ENCODE measurements around the gene RNF149.

RNF149 gene

GRCh38 chr2:101272045-101272784 lies 36.3 kb downstream of the RNF149 start:
- DNase-seq (ENCODE audit: insufficient read length, low spot score) (peak; percentile 29), FAIRE-seq (no peak)
- TF ChIP-seq SPI1 (IDR thresholded peaks at IDR 0.05; ENCODE audit: low read depth, low read length), result no peak
- TF ChIP-seq POLR2A (IDR thresholded peaks at IDR 0.05; ENCODE audit: low read depth, low read length), result no peak
- TF ChIP-seq POLR2AphosphoS5 (IDR thresholded peaks at IDR 0.05; ENCODE audit: low read depth, low read length), result no peak
- no peak for TF ChIP-seq POU2F2 (IDR thresholded peaks at IDR 0.05; ENCODE audit: low read depth, low read length)
- TF ChIP-seq PAX5 (IDR thresholded peaks at IDR 0.05; ENCODE audit: insufficient read depth, low read length, severe bottlenecking), result no peak
- TF ChIP-seq TAF1 (IDR thresholded peaks at IDR 0.05; ENCODE audit: low read depth, low read length), result no peak

DNA sequence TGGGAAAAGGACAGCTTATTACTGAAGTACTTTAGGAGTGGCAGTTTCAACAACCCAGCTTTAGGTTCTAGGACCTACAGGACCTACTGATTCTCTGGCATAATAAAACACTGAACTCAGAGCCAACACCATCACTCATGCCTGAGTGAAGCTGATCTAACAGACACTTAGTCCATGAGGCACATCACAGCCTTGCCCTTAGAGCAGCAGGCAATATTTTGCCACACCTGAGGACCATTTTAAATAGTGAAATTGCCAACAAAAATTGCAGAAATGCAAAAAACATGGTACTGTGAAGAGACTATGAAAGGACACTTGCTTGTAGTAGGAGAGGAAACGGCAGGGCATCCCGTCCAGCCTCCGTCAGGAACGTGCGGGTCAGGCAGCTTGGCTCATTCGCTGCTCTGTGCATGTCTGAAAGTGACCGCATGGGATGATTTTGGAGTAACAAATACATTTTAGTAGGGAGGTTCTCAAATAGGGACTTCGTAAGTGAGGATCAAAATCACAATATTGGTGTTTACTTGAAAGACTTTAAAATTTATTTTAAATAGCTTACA lies 37.7 kb downstream of the RNF149 start:
- TF ChIP-seq POLR2AphosphoS5 (IDR thresholded peaks at IDR 0.05; ENCODE audit: low read depth, low read length) (no peak), POLR2A (IDR thresholded peaks at IDR 0.05; ENCODE audit: low read depth, low read length) (no peak), PAX5 (IDR thresholded peaks at IDR 0.05; ENCODE audit: insufficient read depth, low read length, severe bottlenecking) (no peak), POU2F2 (IDR thresholded peaks at IDR 0.05; ENCODE audit: low read depth, low read length) (no peak), SPI1 (IDR thresholded peaks at IDR 0.05; ENCODE audit: low read depth, low read length) (no peak)
- DNase-seq (ENCODE audit: insufficient read length, low spot score) (no peak), FAIRE-seq (no peak)

DNA sequence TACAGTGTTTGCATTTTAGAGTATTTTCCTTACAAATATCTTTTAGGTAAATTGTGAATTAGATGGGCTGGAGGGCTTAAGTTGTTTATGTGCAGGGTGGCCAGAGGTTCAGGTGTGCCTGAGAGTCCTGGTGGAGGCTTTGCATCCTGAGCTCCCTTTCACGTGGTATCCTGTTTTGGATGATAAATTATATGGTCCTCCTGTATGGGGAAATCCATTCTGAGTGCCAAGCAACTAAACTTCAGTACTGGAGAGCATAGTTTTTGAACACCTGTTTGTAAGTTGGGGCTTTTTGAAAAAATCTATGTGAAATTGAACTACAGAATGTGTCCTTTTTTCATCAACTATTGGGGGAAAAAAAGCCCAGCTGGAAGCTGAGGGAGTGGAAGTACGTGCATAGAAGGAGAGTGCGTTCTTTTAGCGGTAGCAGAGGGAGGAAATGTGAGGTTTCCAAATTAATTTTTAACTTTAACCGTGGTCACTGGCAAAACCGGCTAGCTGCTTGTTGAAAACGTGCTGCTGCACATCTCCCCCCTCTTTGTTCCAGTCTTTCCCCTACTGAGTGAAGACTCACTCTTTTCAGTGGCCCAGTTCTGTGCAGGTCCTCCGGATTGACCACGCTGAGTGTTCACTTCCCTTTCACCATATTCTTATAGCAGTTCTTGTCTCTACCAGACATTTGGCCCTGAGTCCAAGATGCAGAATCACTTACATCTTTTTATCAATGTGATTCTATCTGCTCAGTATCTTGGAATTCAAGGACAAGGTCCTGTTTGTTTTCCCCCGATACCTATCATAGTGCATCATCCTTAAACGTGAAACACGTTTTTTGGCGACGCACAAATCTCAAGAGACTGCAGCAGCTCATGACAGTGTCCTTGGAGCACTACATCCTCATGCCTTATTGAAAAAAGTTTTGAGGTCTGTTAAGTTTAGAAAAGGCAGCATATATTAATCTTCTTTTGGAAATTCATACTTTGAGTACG lies 40.5 kb downstream of the RNF149 start:
- FAIRE-seq (no peak), DNase-seq (ENCODE audit: insufficient read length, low spot score) (no peak)
- TF ChIP-seq SPI1 (IDR thresholded peaks at IDR 0.05; ENCODE audit: low read depth, low read length) (0 out of 2 replicates have a peak, but pooled peaks have one; percentile 14), POLR2AphosphoS5 (IDR thresholded peaks at IDR 0.05; ENCODE audit: low read depth, low read length) (no peak)

DNA sequence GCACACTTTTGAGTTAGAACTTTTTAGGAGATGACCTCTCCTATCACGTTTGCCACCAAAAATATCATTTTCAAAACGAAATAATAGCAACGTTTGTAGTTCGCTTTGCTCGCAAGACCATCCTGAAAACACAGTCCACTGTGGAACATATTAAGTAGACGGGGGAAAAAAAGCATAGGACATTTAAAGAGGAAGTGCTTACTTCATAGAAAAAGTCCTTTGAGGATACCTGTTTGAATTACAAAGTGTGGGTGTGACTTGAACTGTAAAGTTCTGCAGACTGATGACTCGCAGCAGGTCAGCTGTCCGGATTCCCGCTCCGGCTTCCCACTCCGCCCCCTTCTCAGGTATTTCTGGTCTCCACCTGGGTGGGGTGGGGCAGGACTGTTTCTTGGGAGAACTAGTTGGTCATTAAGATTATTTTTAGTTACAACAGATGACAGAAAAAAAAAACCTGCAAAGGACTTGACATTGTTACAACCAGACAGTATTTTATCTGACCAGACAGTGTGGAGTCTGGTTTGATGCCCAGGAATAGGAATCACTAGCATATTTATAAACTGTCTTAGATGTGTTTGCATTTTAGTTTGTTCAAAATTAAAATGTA lies 42.5 kb downstream of the RNF149 start:
- DNase-seq (ENCODE audit: insufficient read length, low spot score) (no peak), FAIRE-seq (no peak)
- no peak for TF ChIP-seq POU2F2 (IDR thresholded peaks at IDR 0.05; ENCODE audit: low read depth, low read length)
- TF ChIP-seq POLR2A (IDR thresholded peaks at IDR 0.05; ENCODE audit: low read depth, low read length), result no peak
- 0 out of 2 replicates have a peak, but pooled peaks have one; percentile 8 for TF ChIP-seq SPI1 (IDR thresholded peaks at IDR 0.05; ENCODE audit: low read depth, low read length)

DNA sequence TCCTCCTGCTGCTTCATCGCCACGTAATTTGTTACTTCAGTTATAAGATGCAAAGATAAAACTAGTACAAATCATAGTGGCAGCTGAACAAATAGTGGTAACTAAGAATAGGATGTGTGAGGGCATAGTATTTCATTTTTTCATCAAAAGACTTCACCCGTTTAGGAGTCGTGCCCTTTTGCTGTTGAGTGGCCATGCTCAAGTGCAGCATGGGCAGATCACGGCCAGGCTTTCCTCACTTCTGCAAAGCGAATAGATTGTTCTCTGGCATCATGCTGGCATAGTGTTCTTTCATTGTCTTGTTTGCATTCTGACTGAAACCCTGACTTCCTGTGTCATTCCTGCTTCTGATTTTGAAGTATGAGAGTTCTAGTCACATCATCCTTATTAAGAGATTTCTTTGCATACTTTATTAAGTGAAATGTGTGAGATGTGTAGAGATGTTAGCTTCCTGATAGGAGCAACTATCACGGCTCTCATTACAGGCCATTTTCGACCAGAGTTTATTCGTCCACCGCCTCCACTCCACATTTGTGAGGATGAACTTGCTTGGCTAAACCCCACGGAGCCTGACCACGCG lies 44.1 kb downstream of the RNF149 start:
- no peak for TF ChIP-seq TAF1 (IDR thresholded peaks at IDR 0.05; ENCODE audit: low read depth, low read length)
- TF ChIP-seq POLR2A (IDR thresholded peaks at IDR 0.05; ENCODE audit: low read depth, low read length), result no peak
- TF ChIP-seq PAX5 (IDR thresholded peaks at IDR 0.05; ENCODE audit: insufficient read depth, low read length, severe bottlenecking), result no peak
- TF ChIP-seq POLR2AphosphoS5 (IDR thresholded peaks at IDR 0.05; ENCODE audit: low read depth, low read length), result no peak
- TF ChIP-seq SPI1 (IDR thresholded peaks at IDR 0.05; ENCODE audit: low read depth, low read length), result no peak
- TF ChIP-seq POU2F2 (IDR thresholded peaks at IDR 0.05; ENCODE audit: low read depth, low read length), result no peak
- DNase-seq (ENCODE audit: insufficient read length, low spot score), result no peak
- no peak for FAIRE-seq

DNA sequence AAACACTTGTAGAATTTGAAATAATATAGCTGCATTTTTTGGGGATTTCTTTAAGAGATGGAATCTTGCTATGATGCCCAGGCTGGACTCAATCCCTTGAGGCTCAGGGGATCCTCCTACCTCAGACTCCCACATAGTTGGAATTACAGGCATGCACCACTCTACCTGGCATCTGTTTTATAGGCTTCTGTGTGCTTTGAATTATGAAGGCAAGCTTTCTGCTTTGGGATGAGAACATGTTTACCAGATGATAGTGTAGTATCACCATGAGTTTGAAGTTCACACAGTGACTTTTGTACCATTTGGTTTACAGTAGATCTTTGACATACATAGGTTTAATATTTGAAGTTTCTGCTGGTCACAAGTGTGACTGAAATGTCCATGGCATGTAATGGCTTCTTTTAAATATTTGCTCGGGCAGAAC lies 45.1 kb downstream of the RNF149 start:
- DNase-seq (ENCODE audit: insufficient read length, low spot score) (no peak), FAIRE-seq (no peak)
- TF ChIP-seq SPI1 (IDR thresholded peaks at IDR 0.05; ENCODE audit: low read depth, low read length), result no peak
- TF ChIP-seq TAF1 (IDR thresholded peaks at IDR 0.05; ENCODE audit: low read depth, low read length), result no peak
- no peak for TF ChIP-seq PAX5 (IDR thresholded peaks at IDR 0.05; ENCODE audit: insufficient read depth, low read length, severe bottlenecking)
- TF ChIP-seq POLR2A (IDR thresholded peaks at IDR 0.05; ENCODE audit: low read depth, low read length), result no peak

GRCh38 chr2:101262142-101262541 lies 46.4 kb downstream of the RNF149 start:
- DNase-seq (ENCODE audit: insufficient read length, low spot score) (no peak), FAIRE-seq (no peak)
- no peak for TF ChIP-seq TAF1 (IDR thresholded peaks at IDR 0.05; ENCODE audit: low read depth, low read length)
- no peak for TF ChIP-seq POLR2A (IDR thresholded peaks at IDR 0.05; ENCODE audit: low read depth, low read length)
- no peak for TF ChIP-seq POU2F2 (IDR thresholded peaks at IDR 0.05; ENCODE audit: low read depth, low read length)
- no peak for TF ChIP-seq PAX5 (IDR thresholded peaks at IDR 0.05; ENCODE audit: insufficient read depth, low read length, severe bottlenecking)
- no peak for TF ChIP-seq POLR2AphosphoS5 (IDR thresholded peaks at IDR 0.05; ENCODE audit: low read depth, low read length)
- no peak for TF ChIP-seq SPI1 (IDR thresholded peaks at IDR 0.05; ENCODE audit: low read depth, low read length)

- DNase-seq (ENCODE audit: insufficient read length, low spot score) (no peak), FAIRE-seq (no peak)
- TF ChIP-seq TAF1 (IDR thresholded peaks at IDR 0.05; ENCODE audit: low read depth, low read length) (no peak), PAX5 (IDR thresholded peaks at IDR 0.05; ENCODE audit: insufficient read depth, low read length, severe bottlenecking) (no peak), POLR2AphosphoS5 (IDR thresholded peaks at IDR 0.05; ENCODE audit: low read depth, low read length) (no peak), SPI1 (IDR thresholded peaks at IDR 0.05; ENCODE audit: low read depth, low read length) (no peak)
Measured at GRCh38 chr2:101258804-101259203, 49.7 kb downstream of the RNF149 start.

GRCh38 chr2:101256316-101256715 lies 52.2 kb downstream of the RNF149 start:
- FAIRE-seq (no peak), DNase-seq (ENCODE audit: insufficient read length, low spot score) (no peak)
- TF ChIP-seq PAX5 (IDR thresholded peaks at IDR 0.05; ENCODE audit: insufficient read depth, low read length, severe bottlenecking), result no peak
- TF ChIP-seq SPI1 (IDR thresholded peaks at IDR 0.05; ENCODE audit: low read depth, low read length), result no peak
- TF ChIP-seq POLR2A (IDR thresholded peaks at IDR 0.05; ENCODE audit: low read depth, low read length), result no peak
- no peak for TF ChIP-seq POLR2AphosphoS5 (IDR thresholded peaks at IDR 0.05; ENCODE audit: low read depth, low read length)
- no peak for TF ChIP-seq TAF1 (IDR thresholded peaks at IDR 0.05; ENCODE audit: low read depth, low read length)
- no peak for TF ChIP-seq POU2F2 (IDR thresholded peaks at IDR 0.05; ENCODE audit: low read depth, low read length)
